Retinal pigment epithelial cell (primary cell): ENCODE data around the gene S100A1.

Source experiments
- DNase-seq: peaks from one replicate; pipeline ENCODE4 v3.0.0-alpha.2; 2010; ENCODE audit warnings: low read depth
- H3K4me3 ChIP-seq: 2 replicates; pipeline ENCODE4 v1.5.1; 2011; ENCODE audit warnings: mild to moderate bottlenecking, low read length, control low read depth, moderate library complexity
- CTCF ChIP-seq: conservative IDR thresholded peaks from 2 replicates; pipeline ENCODE4 v1.5.1; 2011; ENCODE audit warnings: low read depth, low read length, control low read depth, inconsistent platforms

S100A1 gene

GRCh38 chr1:153652805-153653500 is 24.7 kb downstream of the S100A1 start:
- no peak for DNase-seq
- no peak for TF ChIP-seq CTCF
- no peak overlapping the region for H3K4me3 ChIP-seq

GRCh38 chr1:153655333-153655732 is 27.1 kb downstream of the S100A1 start:
- TF ChIP-seq CTCF: no peak
- no peak for DNase-seq
- no peak overlapping the region for H3K4me3 ChIP-seq

- no peak for TF ChIP-seq CTCF
- H3K4me3 ChIP-seq: peak within 1 kb of the TSS; percentile 90
- DNase-seq: peak; percentile 37
Measured at GRCh38 chr1:153658400-153659174, 30.4 kb downstream of the S100A1 start, which contains the start of gene SNAPIN. SNAPIN (plus strand) TSS chr1:153658703; CDS start chr1:153658744, 41 bp downstream.

- H3K4me3 ChIP-seq: peak overlapping the region; percentile 90
- no peak for TF ChIP-seq CTCF
- DNase-seq: no peak
Measured at GRCh38 chr1:153659175-153659534, 30.9 kb downstream of the S100A1 start.

GRCh38 chr1:153659656-153660055 is 31.4 kb downstream of the S100A1 start:
- TF ChIP-seq CTCF: no peak
- DNase-seq: no peak
- peak overlapping the region; percentile 90 for H3K4me3 ChIP-seq

- DNase-seq: no peak
Measured at GRCh38 chr1:153661111-153661708, 33.0 kb downstream of the S100A1 start.

More at GRCh38 chr1:153661111-153661708, 33.0 kb downstream of the S100A1 start:
- H3K4me3 ChIP-seq: no peak overlapping the region
- no peak for TF ChIP-seq CTCF
